NOMO-1 (cell line): ENCODE measurements around the gene ARHGEF26.
A peak's percentile ranks its signal among the peaks of the same experiment; 100 is the strongest.
"Not testable (repeated sequence)": the region's sequence is repeated elsewhere in the genome, so short reads cannot be mapped to it uniquely, and the experiment has no call there.

ENCODE experiments used
- DNase-seq, 2 experiments: peaks; one replicate each; lab custom pipeline; 2025; ENCODE audit not compliant: unreplicated experiment in 2 of 2; lab: John Stamatoyannopoulos, UW

ARHGEF26 gene

GRCh38 chr3:154120961-154121700 is at the start of gene ARHGEF26:
Gene ARHGEF26 (plus strand): TSS chr3:154121390. CDS start chr3:154121993, 603 bp downstream.
- DNase-seq: peak in 1 of 2 experiments; percentile 26

GRCh38 chr3:154074966-154075365 is 46.2 kb upstream of the ARHGEF26 start:
- DNase-seq: no peak

GRCh38 chr3:154078672-154079071 is 42.5 kb upstream of the ARHGEF26 start:
- no peak for DNase-seq

- no peak for DNase-seq
These were observed 39.9 kb upstream of the ARHGEF26 start for GRCh38 chr3:154081305-154081704.

GRCh38 chr3:154085071-154085470 is 36.1 kb upstream of the ARHGEF26 start:
- DNase-seq: no peak

- DNase-seq: no peak
These were observed 35.4 kb upstream of the ARHGEF26 start for GRCh38 chr3:154085799-154086198.

GRCh38 chr3:154086286-154086685 is 34.9 kb upstream of the ARHGEF26 start:
- DNase-seq: no peak

- not testable (repeated sequence) for DNase-seq
These were observed 33.3 kb upstream of the ARHGEF26 start for GRCh38 chr3:154087756-154088480.

- DNase-seq: no peak
These were observed 31.5 kb upstream of the ARHGEF26 start for GRCh38 chr3:154089421-154090420.

GRCh38 chr3:154094051-154094450 is 27.1 kb upstream of the ARHGEF26 start:
- DNase-seq: no peak

GRCh38 chr3:154095832-154096421 is 25.3 kb upstream of the ARHGEF26 start:
- peak in 1 of 2 experiments; percentile 10 for DNase-seq

- no peak for DNase-seq
These were observed 22.8 kb upstream of the ARHGEF26 start for GRCh38 chr3:154098376-154098775.

- DNase-seq: no peak
These were observed 20.6 kb upstream of the ARHGEF26 start for GRCh38 chr3:154100556-154100955.

GRCh38 chr3:154101250-154101649 is 19.9 kb upstream of the ARHGEF26 start:
- no peak for DNase-seq

GRCh38 chr3:154102225-154102624 is 19.0 kb upstream of the ARHGEF26 start:
- no peak for DNase-seq

GRCh38 chr3:154105218-154105975 is 15.8 kb upstream of the ARHGEF26 start:
- DNase-seq: no peak

- DNase-seq: no peak
These were observed 9.7 kb upstream of the ARHGEF26 start for GRCh38 chr3:154111365-154111935.

GRCh38 chr3:154112146-154112852 is 8.9 kb upstream of the ARHGEF26 start:
- no peak for DNase-seq

GRCh38 chr3:154113609-154114008 is 7.6 kb upstream of the ARHGEF26 start:
- DNase-seq: no peak
